Hepatocyte (in vitro differentiated cells): Measurements from ENCODE around the gene CDH6. TPM values are rescaled to one million over a fixed set of nuclear protein-coding genes. Genes with fewer than 3 reads are reported as not detected.

Source experiments
- DNase-seq: peaks from one replicate; pipeline ENCODE4 v3.0.0-alpha.2; 2016; ENCODE audit warnings: low spot score
- H2AFZ ChIP-seq: fragments of 200-600 bp; sonication (generic); 2 replicates; pipeline ENCODE4 v1.6.0; 2016; ENCODE audit warnings: antibody characterized with exemption, mild to moderate bottlenecking
- H3K27ac ChIP-seq: fragments of 200-600 bp; sonication (generic); 2 replicates; pipeline ENCODE4 v1.5.1; 2016; ENCODE audit warnings: mild to moderate bottlenecking
- H3K27me3 ChIP-seq: fragments of 200-600 bp; sonication (generic); 2 replicates; pipeline ENCODE4 v1.6.1; 2016
- H3K36me3 ChIP-seq: fragments of 200-600 bp; sonication (generic); replicated peaks from 2 replicates; pipeline ENCODE4 v1.5.1; 2016; ENCODE audit warnings: low read depth; ENCODE audit not compliant: insufficient read depth
- H3K4me1 ChIP-seq: fragments of 200-600 bp; sonication (generic); 2 replicates; pipeline ENCODE4 v1.5.1; 2016; ENCODE audit warnings: mild to moderate bottlenecking, moderate library complexity; ENCODE audit not compliant: insufficient read depth
- H3K4me2 ChIP-seq: fragments of 200-600 bp; sonication (generic); 2 replicates; pipeline ENCODE4 v1.6.0; 2016
- H3K4me3 ChIP-seq: fragments of 200-600 bp; sonication (generic); 2 replicates; pipeline ENCODE4 v1.5.1; 2016; ENCODE audit warnings: mild to moderate bottlenecking
- H3K79me2 ChIP-seq: fragments of 200-600 bp; sonication (generic); 2 replicates; pipeline ENCODE4 v1.6.0; 2017; ENCODE audit warnings: mild to moderate bottlenecking
- H3K9me2 ChIP-seq: fragments of 200-600 bp; sonication (generic); replicated peaks from 2 replicates; pipeline ENCODE4 v1.6.0; 2017; ENCODE audit warnings: mild to moderate bottlenecking; ENCODE audit not compliant: insufficient read depth
- H3K9me3 ChIP-seq: fragments of 200-600 bp; sonication (generic); 2 replicates; pipeline ENCODE4 v1.5.1; 2016; ENCODE audit warnings: low read depth, mild to moderate bottlenecking
- H4K20me1 ChIP-seq: fragments of 200-600 bp; sonication (generic); 2 replicates; pipeline ENCODE4 v1.6.0; 2016; ENCODE audit warnings: mild to moderate bottlenecking; ENCODE audit not compliant: insufficient read depth, poor library complexity, severe bottlenecking
- EZH2 ChIP-seq: fragments of 200-600 bp; sonication (generic); IDR thresholded peaks from 2 replicates; pipeline ENCODE4 v1.6.1; 2016; ENCODE audit warnings: antibody characterized with exemption, mild to moderate bottlenecking, borderline replicate concordance
- EZH2phosphoT487 ChIP-seq: fragments of 200-600 bp; sonication (generic); IDR thresholded peaks from one replicate; pipeline ENCODE4 v1.6.1; 2018; ENCODE audit warnings: antibody characterized with exemption, mild to moderate bottlenecking, low read depth, moderate library complexity; ENCODE audit not compliant: unreplicated experiment, severe bottlenecking
- WGBS: methylation state at CpG from one replicate; pipeline ENCODE4 v1.1.6; 2016; ENCODE audit warnings: low lambda C conversion rate; ENCODE audit errors: missing lambda C conversion rate; 5-methylcytosine and 5-hydroxymethylcytosine counted together
- polyA plus RNA-seq: library from polyadenylated mRNA; unstranded; fragments of >200 nt; fragmentation: Nextera tagmentation; extraction: Ambion mirVana; gene quantifications from 2 replicates; pipeline ENCODE4 v1.2.1, GENCODE V29; 2016
- total RNA-seq: library from RNA; depleted of rRNA; stranded (reverse); fragments of >200 nt; gene quantifications from 2 replicates; pipeline ENCODE4 v1.2.3, GENCODE V29; 2014
- TF ChIP-seq, protein P1 (sequence below): fragments of 200-600 bp; sonication (generic); IDR thresholded peaks from 2 replicates; pipeline ENCODE4 v1.5.1; 2016; ENCODE audit warnings: antibody characterized with exemption, mild to moderate bottlenecking; ENCODE audit not compliant: poor library complexity

Gene CDH6
- total and polyA plus RNA-seq, 2 experiments from 2014 or later: 11.6 to 36.9 TPM

DNA sequence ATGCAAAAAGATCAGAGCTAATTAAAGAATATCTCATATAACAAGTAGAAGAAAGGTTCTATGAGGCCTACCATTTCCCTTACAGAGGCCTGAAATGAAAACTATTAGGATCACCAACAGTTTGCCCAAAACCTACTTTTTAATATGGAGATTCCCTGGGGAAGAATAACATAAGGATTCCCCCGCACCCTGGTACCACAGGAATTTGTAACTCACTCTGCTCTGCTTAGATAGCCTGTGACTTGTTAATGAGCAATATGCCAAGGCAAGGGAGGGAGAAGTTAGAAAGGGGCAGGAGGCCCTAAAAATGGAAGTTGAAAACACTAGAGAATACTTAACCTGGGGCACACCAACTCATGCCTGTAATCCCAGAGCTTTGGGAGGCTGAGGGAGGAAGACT is 107.0 kb downstream of the CDH6 start:
- Histone ChIP-seq H3K4me2 (no peak overlapping the region), H4K20me1 (no peaks in the 10 kb centered on the region), H3K4me1 (no peaks in the 10 kb centered on the region), H3K9me2 (no peaks in the 10 kb centered on the region), H2AFZ (no peak overlapping the region), H3K9me3 (no peaks in the 10 kb centered on the region), H3K27me3 (no peaks in the 10 kb centered on the region), H3K36me3 (no peaks in the 10 kb centered on the region), H3K27ac (no peak overlapping the region), H3K4me3 (no peak overlapping the region), H3K79me2 (no peaks in the 10 kb centered on the region)
- TF ChIP-seq EZH2phosphoT487 (no peak), EZH2 (no peak)
- TF ChIP-seq, protein P1, sequence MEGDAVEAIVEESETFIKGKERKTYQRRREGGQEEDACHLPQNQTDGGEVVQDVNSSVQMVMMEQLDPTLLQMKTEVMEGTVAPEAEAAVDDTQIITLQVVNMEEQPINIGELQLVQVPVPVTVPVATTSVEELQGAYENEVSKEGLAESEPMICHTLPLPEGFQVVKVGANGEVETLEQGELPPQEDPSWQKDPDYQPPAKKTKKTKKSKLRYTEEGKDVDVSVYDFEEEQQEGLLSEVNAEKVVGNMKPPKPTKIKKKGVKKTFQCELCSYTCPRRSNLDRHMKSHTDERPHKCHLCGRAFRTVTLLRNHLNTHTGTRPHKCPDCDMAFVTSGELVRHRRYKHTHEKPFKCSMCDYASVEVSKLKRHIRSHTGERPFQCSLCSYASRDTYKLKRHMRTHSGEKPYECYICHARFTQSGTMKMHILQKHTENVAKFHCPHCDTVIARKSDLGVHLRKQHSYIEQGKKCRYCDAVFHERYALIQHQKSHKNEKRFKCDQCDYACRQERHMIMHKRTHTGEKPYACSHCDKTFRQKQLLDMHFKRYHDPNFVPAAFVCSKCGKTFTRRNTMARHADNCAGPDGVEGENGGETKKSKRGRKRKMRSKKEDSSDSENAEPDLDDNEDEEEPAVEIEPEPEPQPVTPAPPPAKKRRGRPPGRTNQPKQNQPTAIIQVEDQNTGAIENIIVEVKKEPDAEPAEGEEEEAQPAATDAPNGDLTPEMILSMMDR: no peak
- WGBS: 94% methylated on average over 1 of the region's 1 CpG
- no peak for DNase-seq

DNA sequence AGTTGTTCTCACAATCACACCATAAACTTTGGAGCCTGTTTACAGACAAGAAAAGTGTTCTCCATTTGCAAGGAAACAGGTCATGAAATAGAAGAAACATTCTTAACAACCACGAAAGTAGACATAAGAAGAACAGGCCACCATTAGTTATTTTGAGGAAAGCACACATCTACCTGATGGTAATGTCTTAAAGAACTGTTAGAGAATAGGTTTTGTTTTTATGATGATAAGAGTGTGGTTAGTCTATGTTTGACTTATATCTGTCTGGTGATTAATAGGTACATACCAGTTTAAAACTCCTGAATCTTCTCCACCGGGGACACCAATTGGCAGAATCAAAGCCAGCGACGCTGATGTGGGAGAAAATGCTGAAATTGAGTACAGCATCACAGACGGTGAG is 108.3 kb downstream of the CDH6 start:
- WGBS: 48% methylated on average over 5 of the region's 5 CpGs
- no peak for DNase-seq

GRCh38 chr5:31303688-31304087 is 110.2 kb downstream of the CDH6 start:
- Histone ChIP-seq H3K9me2 (no peaks in the 10 kb centered on the region), H3K27me3 (no peaks in the 10 kb centered on the region), H3K9me3 (no peaks in the 10 kb centered on the region), H3K27ac (no peak overlapping the region), H3K4me1 (no peaks in the 10 kb centered on the region), H3K36me3 (no peaks in the 10 kb centered on the region), H3K4me3 (no peak overlapping the region), H3K4me2 (no peak overlapping the region), H2AFZ (no peak overlapping the region), H4K20me1 (no peaks in the 10 kb centered on the region), H3K79me2 (no peaks in the 10 kb centered on the region)
- 86% methylated on average over 5 of the region's 5 CpGs for WGBS
- DNase-seq: no peak
- TF ChIP-seq, protein P1: no peak
- TF ChIP-seq EZH2phosphoT487: no peak
- TF ChIP-seq EZH2: no peak

More for the DNA sequence above, 108.3 kb downstream of the CDH6 start:
- Histone ChIP-seq H3K27ac (no peak overlapping the region), H3K9me2 (no peaks in the 10 kb centered on the region), H3K9me3 (no peaks in the 10 kb centered on the region), H4K20me1 (no peaks in the 10 kb centered on the region), H3K27me3 (no peaks in the 10 kb centered on the region), H2AFZ (no peak overlapping the region), H3K4me3 (no peak overlapping the region), H3K36me3 (no peaks in the 10 kb centered on the region), H3K79me2 (no peaks in the 10 kb centered on the region), H3K4me1 (no peaks in the 10 kb centered on the region), H3K4me2 (no peak overlapping the region)
- TF ChIP-seq EZH2: no peak
- no peak for TF ChIP-seq EZH2phosphoT487
- TF ChIP-seq, protein P1: no peak

DNA sequence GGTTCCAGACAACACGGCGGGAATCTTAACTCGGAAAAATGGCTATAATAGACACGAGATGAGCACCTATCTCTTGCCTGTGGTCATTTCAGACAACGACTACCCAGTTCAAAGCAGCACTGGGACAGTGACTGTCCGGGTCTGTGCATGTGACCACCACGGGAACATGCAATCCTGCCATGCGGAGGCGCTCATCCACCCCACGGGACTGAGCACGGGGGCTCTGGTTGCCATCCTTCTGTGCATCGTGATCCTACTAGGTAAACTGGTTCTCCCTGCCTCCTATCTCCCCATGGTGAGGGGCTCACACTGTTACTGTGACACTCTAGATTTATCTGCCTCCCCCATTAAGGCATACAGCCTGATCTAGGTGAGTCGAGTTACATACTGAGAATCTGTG is 124.2 kb downstream of the CDH6 start:
- Histone ChIP-seq H4K20me1 (no peaks in the 10 kb centered on the region), H3K4me1 (no peaks in the 10 kb centered on the region), H3K4me3 (no peak overlapping the region), H3K27ac (no peak overlapping the region), H2AFZ (no peak overlapping the region), H3K9me2 (no peaks in the 10 kb centered on the region), H3K79me2 (no peaks in the 10 kb centered on the region), H3K4me2 (no peak overlapping the region), H3K9me3 (no peaks in the 10 kb centered on the region), H3K27me3 (no peaks in the 10 kb centered on the region), H3K36me3 (no peaks in the 10 kb centered on the region)
- TF ChIP-seq EZH2phosphoT487: no peak
- no peak for TF ChIP-seq EZH2
- TF ChIP-seq, protein P1: no peak
- 92% methylated on average over 13 of the region's 13 CpGs for WGBS
- DNase-seq: no peak
